Upper lobe of left lung (tissue), 4 donors: ENCODE results near the gene SLC22A3.

Experiments
- CTCF ChIP-seq, 6 experiments: fragments of 450-650 bp in 4 of 6; fragments of 200-600 bp in 2 of 6; sonication (generic) in 2 of 6; IDR thresholded peaks; one replicate each; pipeline ENCODE4 v1.5.1; 2016 to 2019; ENCODE audit warnings: antibody characterized with exemption in 6 of 6
- EP300 ChIP-seq, 4 donors: sonication (generic); formaldehyde crosslinking; IDR thresholded peaks; one replicate each; pipeline ENCODE4 v1.5.1; 2017; ENCODE audit warnings: antibody characterized with exemption in 4 of 4, control low read depth in 2 of 4
- POLR2A ChIP-seq, 4 donors: fragments of 450-650 bp; IDR thresholded peaks; one replicate each; pipeline ENCODE4 v1.5.1; 2016 to 2017; ENCODE audit warnings: antibody characterized with exemption in 4 of 4, mild to moderate bottlenecking in 2 of 4
- POLR2AphosphoS5 ChIP-seq, 2 donors: sonication (generic); formaldehyde crosslinking; IDR thresholded peaks; one replicate each; pipeline ENCODE4 v1.5.1; 2017; ENCODE audit warnings: antibody characterized with exemption in 2 of 2

DNA sequence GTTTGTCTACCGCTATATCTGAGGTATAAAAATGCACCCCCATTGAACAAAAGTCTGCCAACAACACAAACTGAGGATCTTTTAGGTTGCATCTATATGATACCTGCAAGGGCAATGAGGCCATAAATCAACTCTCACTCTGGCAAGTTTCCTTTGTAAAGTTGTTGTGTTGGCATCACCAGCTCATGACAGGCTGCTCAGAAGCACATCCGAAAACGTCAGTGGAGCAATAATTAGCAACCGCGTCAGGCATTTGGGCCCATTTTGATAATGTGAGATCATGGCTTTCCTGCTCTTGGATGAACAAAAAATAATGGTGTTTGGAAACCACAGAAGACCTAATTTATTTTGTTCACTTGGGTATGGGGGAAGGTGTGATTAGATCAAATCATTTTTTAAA lies 12.0 kb upstream of the SLC22A3 start:
- no peak for TF ChIP-seq CTCF (IDR thresholded peaks at IDR 0.05)
- TF ChIP-seq POLR2AphosphoS5 (IDR thresholded peaks at IDR 0.05) = no peak
- no peak for TF ChIP-seq EP300 (IDR thresholded peaks at IDR 0.05)
- no peak for TF ChIP-seq POLR2A (IDR thresholded peaks at IDR 0.05)
